Stimulated activated CD4-positive, alpha-beta T cell treated with anti-CD3 and anti-CD28 coated beads, Interleukin-1b, Interleukin-23, amount 100 ng/mL, for 1 hour (primary cell): ENCODE measurements around the gene TP73.
"Not testable (repeated sequence)": the region's sequence is repeated elsewhere in the genome, so short reads cannot be mapped to it uniquely, and the experiment has no call there.

Experiments
- DNase-seq, 2 donors: peaks; one replicate each; pipeline ENCODE4 v3.0.0-alpha.2; 2020; ENCODE audit warnings: low read depth in 2 of 2

The TP73 gene

DNA sequence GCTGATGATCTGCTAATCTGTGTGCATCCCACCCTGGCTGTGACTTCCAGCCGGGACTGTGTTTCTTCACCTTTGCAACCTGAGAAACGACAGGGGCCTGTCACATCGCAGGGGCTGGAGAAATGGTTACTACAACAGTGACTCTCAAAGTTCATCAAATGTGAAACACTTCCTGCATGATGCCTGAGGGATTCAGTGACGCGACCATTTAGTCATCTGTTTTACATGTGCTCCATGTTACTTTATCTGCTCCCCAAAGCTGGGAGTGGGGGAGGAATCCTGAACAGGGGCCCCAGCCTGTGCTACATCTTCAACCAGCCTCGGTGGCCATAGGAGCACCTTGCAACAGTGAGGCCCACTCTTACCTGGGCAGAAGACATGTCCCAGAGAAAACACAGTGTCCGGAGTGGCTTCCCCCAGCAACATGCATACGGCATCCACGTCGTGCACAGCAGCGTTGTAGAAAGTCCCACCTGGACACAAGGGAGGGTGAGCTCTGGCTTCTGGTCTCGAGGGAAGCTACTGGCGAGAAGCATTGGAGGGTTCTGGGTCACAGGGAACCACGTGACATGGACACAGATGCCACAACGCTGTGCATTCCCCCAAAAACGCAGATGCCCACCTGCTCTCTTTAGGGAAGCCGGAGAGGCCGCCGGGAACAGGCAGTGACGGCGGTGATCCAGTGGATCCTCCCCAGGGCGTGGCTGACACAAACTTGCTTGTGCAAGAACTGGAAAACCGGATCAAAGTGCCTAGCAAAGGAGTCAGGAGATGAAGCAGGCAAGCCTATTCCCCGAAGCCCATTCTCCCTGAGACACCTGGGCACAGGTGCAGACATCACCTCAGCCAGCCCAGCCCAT, 90.4 kb downstream of the TP73 start:
- no peak for DNase-seq

DNA sequence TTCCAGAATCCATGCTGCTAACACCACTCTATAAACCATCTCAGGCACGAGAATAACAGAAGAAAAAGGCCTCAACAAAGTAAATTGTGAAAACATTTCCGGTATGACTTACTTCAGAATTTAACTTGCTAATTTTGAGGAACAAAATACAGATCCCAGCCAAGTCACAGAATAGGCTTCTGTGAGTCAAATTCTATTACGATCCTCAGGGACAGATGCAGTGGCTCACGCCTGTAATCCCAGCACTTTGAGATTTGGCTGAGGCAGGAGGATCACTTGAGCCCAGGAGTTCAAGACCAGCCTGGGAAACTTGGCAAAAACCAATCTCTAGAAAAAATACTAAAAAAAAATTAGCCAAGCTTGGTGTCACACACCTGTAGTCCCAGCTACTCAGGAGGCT, 91.1 kb downstream of the TP73 start:
- no peak for DNase-seq

DNA sequence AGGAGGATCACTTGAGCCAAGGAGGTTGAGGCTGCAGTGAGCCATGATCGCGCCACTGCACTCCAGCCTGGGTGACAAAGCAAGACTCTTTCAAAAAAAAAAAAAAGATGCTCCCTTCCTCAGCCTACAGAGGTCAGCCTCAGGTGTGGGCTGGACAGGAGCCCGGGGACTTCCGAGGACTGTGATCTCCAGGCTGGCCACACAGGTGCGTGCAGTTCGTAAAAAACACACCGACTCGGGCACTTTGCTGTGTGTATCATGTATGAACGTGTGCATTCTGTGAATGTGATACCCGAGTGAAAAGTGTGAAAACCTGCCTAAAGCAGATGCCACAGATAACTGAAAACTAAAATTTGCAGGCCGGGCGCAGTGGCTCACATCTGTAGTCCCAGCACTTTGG, 91.5 kb downstream of the TP73 start:
- DNase-seq: no peak

DNA sequence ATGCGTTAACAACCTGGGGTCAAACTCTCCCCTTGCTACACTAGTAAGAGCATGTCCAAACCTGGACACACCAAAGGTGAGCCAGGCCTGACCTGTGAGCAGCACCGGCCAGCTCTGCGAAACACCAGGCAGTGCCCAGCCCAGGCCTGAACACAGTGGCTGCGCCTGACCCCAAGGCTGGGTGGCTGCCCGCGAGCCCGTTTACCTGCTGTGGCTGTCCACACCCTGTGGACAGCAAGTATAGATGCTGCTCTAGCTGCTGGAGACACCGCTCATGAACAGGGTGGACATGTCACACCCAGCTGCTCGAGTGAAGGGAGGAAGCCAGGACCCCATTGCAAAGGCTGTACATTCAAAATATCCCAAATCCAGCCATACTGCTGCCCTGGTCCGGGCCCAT, 92.3 kb downstream of the TP73 start:
- no peak for DNase-seq

DNA sequence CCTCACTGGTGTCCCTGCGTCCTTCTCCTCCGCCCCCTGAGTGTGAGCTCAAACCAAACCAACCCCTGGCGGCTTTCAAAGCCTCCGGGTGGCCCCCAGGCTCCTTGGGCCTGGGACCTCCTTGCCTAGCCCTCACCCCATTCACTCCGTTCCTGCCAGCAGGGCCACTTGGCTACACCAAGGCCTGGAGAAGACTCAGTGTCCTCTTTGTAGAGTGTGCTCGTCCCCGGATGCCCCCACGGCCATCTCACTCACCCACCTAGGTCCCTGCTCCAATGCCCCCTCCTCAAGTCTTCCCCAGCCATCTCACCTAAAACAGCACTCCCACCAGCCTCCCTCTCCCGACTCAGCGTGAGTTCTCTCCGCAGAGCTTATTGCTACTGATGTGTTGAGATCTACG, 92.8 kb downstream of the TP73 start:
- no peak for DNase-seq

DNA sequence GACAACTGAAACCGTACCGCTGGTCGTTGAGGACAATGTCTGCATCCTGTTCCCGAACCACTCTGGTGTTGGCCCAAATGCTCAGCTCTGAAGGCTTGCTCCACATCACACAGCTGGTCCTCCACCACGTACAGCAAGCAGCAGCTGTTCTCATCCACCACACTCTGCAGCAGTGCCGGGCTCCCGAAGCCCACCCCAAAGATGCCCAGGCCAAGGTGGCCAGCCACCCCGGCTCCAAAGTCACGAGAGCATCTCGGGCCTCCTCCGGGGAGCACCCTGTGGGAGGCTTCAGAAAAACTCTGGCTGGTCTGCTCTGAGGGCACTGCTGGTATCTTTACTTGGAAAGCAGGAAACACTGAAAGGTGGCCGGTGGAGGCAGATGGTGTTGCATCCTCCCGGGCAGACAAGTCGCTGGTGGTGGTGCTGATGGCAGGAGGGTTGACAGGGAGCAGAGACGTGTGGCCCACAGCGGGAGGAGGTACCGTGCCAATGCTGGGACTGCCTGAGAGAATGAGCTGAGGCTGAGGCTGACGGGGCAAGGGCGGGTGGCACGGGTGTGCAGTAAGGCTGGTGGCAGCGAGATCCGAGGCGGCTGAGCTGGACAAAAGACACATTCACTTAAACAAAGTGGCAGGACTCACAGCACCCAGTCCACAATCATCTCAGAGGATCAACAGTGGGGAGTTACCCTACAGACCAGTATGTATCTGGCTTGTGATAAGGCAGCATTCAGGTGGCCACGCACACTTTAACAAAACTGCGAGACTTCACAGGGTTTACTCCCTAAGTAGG, 93.5 kb downstream of the TP73 start:
- no peak for DNase-seq

DNA sequence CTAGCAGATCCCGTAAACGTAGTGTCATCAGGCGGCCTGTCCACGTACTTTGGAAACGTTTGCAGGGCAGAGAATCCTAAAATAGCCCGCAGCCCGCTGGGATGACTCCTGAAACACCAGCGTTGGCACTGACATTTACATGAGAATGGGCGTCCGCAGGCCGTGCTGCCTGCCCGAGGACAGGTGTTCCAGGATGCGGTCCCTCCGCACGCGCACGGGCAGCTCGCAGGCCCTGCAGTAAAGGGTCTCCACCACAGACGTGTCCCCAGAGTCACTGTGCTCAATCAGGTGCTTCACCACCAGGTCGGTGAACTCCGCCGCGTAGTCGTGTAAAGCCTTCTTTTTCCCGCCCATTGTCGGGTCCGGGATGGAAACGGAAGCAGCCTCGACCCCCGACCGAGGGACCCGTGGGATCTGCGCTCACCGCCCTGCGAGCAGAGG, 94.1 kb downstream of the TP73 start:
- no peak for DNase-seq

DNA sequence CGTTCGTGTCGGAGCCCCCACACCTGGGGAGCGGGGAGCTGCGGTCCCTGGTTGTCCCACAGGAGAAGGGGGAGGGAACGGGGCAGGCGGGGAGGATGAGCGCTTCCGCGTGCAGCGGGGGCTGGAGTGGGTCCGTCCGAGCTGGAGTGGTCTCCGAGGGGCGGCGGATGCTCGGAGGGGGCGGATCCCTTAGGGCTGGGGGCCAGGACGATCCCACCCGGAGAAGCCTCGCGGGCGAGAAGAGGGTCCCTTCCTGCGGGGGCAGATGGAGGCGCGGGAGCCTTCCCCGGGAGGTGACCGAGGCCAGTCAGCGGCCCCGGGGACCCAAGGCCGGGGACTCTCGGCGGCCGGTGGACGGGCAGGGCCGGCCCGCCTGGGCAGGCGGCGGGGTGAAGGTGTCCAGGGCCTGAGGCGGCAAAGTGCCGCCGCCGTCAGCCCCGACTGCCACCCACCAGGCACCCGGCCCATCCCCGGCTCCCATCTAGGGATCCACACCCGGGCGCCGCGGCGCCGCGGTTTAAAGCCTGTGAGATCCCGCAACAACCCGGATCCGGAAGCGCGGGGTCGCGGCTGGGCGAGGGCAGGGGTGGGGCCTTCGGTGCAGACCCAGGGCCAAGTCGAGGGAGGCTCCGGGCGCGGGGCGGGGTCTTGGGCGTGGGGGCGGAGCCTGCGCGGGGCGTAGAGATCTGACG, 94.7 kb downstream of the TP73 start:
- peak; percentile 69 to 89 for DNase-seq

DNA sequence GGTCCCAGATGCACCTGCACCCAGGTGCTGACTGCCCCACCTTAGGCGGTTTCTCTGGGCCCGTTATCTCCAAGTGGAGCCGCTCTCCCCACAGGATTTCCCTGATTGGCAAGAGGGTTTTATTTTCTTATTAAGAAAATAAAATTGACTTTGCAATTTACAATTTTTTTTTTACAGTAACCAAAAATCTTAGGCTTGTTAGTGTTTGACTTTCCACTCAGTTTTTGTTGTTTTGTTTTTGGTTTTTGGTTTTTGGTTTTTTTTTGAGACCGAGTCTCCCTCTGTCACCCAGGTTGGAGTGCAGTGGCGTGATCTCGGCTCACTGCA, 95.2 kb downstream of the TP73 start:
- DNase-seq: no peak

DNA sequence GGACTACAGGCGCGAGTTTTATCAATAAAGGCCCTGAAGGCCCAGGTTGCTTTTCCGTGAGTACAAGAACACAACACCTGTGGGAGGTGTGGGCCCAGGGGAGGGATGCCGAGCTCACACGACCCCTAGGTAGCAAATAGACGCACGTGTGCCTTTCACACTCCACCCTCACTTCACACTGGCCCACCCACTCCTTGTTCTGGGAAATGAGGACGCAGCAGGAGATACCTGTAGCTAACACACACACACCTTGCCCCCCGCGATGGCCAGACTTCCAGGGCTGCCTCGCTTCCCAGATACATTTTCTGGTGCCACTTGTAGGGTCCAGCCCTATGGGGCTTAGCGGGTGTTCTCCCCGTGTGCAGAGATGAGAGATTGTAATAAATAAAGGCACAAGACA, 95.6 kb downstream of the TP73 start:
- no peak for DNase-seq

DNA sequence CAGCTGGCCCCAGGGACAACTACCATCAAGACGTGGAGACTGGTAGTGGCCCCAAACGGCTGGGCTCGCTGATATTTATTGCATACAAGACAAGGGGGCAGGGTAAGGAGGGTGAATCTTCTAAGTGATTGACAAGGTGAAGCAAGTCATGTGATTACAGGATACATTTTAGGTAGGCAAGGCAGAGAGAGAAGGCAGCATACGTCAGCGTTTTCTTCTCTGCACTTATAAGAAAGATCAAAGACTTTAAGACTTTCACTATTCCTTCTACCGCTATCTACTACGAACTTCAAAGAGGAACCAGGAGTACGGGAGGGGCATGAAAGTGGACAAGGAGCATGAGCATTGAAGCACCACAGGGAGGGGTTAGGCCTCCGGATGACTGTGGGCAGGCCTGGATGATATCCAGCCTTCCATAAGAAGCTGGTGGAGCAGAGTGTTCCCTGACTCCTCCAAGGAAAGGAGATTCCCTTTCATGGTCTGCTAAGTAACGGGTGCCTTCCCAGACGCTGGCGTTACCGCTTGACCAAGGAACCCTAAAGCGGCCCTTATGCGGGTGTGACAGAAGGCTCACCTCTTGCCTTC, 96.1 kb downstream of the TP73 start:
- DNase-seq: not testable (repeated sequence)

DNA sequence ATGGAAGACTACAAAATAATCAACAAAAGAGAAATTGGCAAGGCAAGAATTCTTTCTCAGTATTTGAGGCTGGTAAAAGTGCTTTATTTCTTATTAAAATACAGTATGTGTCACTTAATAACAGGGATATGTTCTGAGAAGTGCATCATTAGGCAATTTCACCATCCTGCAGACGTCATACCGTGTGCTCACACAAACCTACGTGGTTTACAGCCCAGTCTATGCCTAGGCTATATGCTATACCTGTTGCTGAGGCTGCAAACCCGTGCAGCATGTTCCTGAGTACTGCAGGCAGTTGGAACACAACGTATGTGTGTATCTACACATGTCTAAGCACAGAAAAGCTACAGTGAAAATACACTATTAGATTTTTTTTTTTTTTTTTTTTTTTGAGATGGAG, 97.2 kb downstream of the TP73 start:
- DNase-seq: no peak

DNA sequence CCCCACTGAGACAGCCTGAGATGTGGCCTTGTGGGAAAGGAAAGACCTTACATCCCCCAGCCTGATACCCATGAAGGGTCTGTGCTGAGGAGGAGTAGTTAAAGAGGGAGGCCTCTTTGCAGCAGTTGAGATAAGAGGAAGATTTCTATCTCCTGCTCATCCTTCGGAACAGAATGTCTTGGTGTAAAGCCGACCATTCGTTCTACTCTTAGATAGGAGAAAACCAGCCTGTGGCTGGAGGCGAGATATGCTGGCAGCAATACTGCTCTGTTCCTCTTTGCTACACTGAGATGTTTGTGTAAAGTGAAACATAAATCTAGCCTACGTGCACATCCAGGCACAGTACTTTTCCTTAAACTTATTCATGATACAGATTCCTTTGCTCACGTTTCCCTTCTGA, 98.4 kb downstream of the TP73 start:
- no peak for DNase-seq

DNA sequence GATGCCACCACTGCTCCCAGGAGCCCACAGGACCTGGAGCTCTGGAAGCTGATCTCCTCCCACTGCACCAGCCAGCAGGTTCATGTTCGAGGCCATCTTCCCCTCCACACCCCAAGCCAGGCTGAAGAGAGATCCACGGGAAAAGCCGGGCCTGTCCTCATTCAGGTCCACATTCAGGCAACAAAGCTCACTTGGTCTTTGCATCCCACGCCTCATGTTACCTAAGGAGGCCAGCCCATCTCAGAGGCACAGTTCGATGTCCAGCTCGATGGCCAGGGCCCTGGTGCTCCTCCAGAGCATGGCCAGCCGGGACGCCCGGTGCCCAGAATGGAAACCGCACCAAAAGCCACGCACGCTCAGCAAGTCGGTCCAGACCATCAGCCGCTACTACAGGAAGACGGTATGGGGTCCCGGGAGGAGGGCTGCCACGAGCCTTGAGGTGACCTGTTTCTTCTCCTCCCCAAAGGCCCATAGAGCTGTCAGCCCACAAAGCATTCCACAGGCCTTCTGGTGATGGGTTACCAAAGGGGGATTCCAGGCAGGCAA, 100.2 kb downstream of the TP73 start, which contains the start of gene CCDC27:
TSS of gene CCDC27 (plus strand) at position 51 of the 546 bp plus-strand sequence. CDS start at position 83, 32 bp downstream.
- no peak for DNase-seq

DNA sequence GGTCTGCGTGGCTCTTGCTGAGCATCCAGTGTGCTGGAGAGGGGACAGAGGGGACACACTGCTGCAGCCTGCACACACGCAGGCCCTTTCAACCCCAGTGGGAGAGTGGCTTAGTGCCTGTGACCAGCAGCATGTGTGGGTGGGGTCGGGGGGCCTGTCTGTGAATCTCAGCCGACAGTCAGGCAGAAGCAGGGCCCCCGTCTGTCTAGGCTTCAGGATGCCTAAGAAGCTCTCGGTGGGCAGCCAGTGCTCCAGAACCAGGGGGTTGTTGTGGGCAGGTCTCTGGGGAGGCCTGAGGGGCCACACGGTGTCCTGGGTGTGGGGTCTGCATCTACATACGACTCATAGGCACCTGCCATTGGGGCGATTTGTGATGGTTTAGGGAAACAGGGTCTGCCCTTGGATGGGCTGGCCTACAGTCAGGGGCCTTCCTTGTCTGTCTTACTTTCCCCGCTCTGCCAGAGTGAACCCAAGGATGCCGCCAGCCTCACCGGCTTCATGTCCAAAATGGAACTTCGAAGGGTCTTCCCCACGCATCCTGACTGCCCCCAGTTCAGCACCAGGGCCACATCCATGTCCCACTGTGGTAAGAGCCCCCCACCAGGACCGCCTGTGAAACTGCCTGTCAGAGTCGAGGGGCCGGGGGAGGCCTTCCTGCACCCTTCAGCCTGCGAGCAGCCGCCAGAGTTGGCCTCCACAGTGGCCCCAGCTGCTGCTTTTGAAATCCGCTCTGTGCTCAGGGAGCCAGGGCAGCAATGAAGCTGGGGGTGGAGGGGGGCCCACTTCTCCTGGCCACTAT, 101.5 kb downstream of the TP73 start:
- DNase-seq: no peak

DNA sequence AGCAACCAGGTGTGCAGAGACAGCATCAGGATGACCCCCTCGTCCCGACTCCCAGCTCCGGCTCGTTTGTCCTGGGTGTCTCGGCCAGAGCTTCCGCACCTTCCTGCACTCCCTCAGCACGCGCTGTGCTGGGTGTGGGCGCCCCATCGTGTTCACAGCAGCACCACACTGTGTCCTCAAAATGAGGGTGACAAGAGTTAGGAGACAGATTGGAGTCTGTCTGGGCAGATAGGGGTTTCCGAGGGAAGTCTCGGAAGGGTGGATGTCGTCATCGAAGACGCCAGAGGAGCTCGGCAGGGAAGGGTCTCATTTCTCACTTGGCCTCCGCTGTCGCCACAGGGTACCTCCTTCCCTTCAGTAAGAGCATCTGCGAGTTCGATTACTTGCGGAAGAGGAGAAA, 104.1 kb downstream of the TP73 start:
- DNase-seq: no peak

DNA sequence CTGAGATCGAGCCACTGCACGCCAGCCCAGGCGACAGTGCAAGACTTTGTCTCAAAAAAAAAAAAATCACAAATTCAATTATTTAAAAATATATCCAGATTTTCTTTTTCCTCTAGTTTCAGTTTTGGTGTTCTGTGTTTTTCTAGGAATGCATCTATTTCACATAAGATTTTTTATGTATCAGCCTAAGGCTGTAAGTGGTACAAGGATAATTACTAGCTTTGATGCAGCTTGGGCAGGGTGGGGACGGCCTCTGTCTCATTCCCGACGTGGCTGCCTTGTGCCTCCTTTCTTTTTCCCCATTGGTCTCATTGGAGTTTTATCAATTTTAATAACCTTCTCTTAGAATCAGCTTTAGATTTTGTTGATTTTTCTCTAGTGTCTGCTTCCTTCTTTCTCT, 106.8 kb downstream of the TP73 start:
- no peak for DNase-seq

DNA sequence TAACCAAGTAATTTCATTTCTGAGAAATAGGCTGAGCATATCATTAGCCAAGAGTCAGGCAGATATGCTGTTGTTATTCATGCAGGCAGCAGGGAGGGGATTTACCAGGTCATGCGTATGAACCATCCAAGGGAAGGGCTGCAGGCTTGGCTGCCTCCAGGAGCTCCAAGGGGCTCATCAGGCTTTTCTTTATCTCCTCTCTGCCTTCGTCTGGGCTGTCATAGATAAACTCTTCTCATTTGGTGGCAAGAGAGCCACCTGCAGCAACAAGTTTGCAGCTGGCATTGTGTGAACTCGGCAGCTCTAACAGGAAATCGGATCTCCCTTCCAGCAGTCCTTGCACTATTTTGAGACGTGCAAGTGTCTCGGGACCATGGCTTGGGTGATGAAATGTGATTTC, 107.5 kb downstream of the TP73 start:
- no peak for DNase-seq

DNA sequence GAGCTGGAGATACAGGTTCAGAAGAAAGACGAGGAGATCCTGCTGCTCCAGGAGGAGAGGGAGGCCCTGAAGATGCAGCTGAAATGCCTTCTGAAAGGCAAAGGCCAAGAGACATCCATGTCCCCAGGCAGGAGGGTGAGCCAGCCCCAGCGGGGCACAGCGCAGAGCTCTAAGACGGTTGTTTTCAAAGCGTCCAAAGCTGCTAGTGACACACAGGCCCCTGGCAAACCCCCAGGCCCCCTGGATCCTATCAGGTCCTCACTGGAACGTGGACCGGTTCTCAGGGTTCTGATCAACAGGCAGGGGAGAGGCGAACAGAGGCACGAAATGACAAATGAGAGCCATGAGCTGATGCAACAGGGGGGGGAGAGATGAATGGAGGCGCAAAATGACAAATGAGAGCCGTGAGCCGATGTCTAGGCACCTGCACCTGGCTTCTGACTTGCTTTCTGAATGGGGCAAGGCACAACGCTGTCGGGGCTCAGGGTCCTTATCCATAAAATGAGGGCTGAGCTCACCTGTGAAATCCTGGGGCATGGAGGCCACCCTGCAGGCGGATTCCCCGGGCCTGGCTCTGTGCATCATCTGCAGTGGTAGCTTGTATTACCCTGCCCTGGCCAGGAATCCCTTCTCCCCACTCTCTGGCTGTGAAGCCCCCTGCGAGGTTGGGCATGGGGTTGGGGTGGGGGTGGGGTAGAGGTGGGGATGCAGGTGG, 109.1 kb downstream of the TP73 start:
- no peak for DNase-seq

DNA sequence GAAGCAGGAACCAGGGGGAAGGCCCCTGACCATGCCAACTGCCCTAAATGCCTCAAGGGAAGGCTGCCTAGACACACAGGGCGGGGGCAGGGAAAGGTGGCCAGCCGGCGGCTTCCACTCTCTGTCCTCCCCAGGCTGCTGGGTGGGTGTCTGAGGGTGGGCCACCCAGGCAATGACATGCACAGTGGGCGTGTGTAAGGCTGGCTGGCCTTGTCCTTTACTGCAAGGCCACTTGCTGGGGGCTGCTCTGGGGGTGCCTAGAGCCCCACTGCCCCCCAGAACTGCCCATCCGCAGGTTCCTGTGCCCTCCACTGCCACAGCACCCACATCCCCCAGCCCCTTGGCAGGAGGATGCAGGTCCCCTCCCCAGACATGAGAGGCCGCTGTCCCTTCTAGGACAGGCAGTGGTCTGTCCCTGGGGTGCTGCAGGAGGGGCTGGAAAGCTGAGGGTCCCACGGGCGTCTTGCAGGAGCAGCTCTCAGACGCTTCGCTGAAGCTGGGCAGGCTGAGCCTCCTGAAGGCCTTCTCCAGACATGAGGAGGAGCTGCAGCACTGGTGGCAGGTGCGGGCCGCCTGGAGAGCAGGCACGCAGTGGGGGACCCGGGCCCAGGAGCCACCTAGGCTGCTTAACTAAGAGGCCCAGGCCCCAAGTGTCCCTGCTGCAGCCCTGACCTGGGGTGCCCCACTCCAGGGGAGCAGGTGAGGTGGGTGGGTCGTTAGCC, 110.0 kb downstream of the TP73 start:
- no peak for DNase-seq
